HG03460 (cell line): ENCODE results near the gene AMY1C.
"Not testable (repeated sequence)": the region's sequence is repeated elsewhere in the genome, so short reads cannot be mapped to it uniquely, and the experiment has no call there.

Source experiments
- ATAC-seq: cut with Tn5 transposase; IDR thresholded peaks from one replicate; pipeline ENCODE4 v1.9.1; 2021; ENCODE audit not compliant: unreplicated experiment

Gene AMY1C

DNA sequence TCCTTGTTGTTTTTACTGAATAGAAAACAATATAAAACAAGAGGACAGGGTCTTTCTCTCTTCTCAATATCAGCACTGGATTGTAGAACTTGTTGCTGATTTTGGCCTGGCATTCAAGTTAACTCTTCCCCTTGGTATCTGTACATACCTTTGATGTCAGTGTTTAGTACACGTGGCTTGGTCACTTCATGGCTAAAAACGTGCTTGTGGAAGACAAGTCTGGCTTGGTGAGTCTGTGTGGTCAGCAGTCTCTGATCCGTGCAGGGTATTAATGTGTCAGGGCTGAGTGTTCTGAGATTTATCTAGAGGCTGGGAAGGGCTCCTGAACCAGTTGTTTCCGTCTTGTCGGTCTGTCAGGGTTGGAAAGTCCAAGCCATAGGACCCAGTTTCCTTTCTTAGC lies at the start of gene AMY1C:
AMY1C (plus strand) TSS at position 301 of the 400 bp plus-strand sequence. CDS start 572 bp downstream, outside the sequence.
- ATAC-seq: not testable (repeated sequence)

DNA sequence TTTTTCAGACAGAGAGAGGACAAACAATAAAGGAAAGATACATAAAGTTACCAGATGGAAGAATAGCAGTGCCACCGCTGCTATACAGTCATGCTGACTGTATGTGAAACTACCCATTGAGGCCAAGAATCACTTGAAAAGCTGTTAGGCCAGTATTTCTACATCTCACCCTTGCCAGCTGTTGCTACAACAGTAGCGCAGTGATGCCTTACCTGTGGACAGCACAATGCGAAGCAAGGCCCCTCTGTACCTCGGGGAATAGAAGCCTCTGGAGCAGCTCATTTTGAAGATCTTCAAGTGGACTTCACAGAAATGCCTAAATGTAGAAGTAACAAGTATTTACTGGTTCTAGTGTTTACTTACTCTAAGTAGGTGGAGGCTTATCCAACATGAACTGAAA lies 49.0 kb upstream of the AMY1C start:
- not testable (repeated sequence) for ATAC-seq

DNA sequence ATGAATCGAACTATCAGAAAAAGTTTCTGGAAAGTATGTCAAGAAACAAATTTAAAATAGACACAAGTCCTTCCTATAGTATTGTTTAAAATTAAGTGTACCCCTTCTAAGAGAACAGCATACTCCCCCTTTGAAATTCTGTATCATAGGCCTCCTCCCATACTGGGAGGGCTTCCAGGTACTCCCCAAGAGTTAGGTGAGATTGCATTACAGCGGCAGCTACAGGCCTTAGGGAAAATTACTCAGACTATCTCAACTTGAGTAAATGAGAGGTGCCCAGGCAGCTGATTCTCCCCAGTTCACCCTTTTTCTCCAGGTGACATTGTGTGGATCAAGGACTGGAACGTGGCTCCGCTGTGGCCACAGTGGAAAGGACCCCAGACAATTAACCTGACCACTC lies 48.4 kb upstream of the AMY1C start:
- ATAC-seq: not testable (repeated sequence)

DNA sequence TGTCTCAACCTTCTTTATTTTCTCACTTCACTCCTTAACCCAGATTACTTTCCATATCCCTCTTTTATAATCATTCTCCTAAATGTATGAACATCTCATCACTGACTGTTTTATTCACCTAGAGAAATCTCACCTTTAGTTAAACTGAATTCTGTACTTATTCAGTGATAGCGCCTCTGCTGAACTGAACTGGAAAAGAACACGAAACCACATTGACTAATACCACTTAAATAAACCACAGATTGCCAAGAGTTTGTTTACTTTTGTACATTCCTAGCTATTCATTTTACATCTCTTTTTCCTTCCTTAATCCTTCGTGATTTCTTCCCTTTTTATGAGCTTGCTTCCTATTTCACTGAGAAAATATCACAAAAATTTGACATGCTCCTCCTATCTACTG lies 42.0 kb upstream of the AMY1C start:
- not testable (repeated sequence) for ATAC-seq

DNA sequence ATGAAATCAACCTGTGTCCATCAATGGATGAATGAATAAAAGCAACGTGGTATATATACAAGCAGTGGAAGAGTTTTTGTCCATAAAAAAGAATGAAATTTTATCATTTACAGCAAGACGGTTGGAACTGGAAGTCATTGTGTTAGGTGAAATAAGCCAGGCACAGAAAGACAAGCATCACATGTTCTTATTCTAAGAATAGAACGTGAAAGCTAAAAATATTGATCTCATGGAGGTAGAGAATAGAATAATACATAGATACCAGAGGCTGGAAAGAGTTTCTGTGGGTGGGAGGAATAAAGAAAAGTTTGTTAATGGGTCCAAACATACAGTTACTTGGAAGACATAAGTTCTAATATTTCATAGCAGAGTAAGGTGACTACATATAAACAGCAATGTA lies 39.3 kb upstream of the AMY1C start:
- not testable (repeated sequence) for ATAC-seq

DNA sequence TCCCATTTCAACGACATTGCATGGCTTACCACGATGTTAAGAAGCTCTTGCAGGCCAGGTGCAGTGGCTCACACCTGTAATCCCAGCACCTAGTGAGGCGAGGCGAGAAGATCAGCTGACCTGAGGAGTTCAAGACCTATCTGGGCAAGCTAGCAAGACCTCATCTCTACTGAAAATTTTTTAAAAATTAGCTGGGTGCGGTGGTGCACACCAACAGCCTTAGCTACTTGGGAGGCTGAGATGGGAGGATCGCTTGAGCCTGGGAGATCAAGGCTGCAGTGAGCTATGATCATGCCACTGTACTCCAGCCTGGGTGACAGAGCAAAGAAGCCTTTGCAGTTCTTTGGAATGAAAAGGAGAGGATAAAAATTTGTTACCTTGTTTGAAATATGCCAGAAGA lies 32.3 kb upstream of the AMY1C start:
- ATAC-seq: not testable (repeated sequence)

DNA sequence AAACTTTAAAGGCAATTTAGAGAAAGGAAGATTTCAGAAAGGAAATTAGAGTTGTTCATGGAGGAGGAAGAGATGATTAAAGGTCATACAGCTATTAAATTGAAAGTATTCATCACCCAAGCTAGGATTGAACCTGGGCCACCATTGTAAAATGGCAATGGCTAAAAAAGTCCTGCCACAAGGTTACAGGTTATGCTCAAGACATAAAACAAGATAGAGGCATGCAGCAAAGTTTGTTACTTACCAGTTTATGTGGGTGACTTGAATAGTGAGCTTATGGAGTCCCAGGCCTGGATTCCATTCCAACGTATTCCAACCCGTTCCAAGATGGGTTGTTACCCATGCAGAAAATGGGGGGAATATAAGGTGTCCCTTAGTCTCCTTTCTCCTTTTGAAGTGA lies 28.2 kb upstream of the AMY1C start:
- ATAC-seq: not testable (repeated sequence)

DNA sequence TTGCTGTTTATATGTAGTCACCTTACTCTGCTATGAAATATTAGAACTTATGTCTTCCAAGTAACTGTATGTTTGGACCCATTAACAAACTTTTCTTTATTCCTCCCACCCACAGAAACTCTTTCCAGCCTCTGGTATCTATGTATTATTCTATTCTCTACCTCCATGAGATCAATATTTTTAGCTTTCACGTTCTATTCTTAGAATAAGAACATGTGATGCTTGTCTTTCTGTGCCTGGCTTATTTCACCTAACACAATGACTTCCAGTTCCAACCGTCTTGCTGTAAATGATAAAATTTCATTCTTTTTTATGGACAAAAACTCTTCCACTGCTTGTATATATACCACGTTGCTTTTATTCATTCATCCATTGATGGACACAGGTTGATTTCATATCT lies 14.4 kb upstream of the AMY1C start:
- ATAC-seq: not testable (repeated sequence)

DNA sequence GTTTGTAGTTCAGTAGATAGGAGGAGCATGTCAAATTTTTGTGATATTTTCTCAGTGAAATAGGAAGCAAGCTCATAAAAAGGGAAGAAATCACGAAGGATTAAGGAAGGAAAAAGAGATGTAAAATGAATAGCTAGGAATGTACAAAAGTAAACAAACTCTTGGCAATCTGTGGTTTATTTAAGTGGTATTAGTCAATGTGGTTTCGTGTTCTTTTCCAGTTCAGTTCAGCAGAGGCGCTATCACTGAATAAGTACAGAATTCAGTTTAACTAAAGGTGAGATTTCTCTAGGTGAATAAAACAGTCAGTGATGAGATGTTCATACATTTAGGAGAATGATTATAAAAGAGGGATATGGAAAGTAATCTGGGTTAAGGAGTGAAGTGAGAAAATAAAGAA lies 11.7 kb upstream of the AMY1C start:
- ATAC-seq: not testable (repeated sequence)

DNA sequence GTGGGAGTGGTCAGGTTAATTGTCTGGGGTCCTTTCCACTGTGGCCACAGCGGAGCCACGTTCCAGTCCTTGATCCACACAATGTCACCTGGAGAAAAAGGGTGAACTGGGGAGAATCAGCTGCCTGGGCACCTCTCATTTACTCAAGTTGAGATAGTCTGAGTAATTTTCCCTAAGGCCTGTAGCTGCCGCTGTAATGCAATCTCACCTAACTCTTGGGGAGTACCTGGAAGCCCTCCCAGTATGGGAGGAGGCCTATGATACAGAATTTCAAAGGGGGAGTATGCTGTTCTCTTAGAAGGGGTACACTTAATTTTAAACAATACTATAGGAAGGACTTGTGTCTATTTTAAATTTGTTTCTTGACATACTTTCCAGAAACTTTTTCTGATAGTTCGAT lies 5.2 kb upstream of the AMY1C start:
- ATAC-seq: not testable (repeated sequence)

DNA sequence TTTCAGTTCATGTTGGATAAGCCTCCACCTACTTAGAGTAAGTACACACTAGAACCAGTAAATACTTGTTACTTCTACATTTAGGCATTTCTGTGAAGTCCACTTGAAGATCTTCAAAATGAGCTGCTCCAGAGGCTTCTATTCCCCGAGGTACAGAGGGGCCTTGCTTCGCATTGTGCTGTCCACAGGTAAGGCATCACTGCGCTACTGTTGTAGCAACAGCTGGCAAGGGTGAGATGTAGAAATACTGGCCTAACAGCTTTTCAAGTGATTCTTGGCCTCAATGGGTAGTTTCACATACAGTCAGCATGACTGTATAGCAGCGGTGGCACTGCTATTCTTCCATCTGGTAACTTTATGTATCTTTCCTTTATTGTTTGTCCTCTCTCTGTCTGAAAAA lies 4.7 kb upstream of the AMY1C start:
- ATAC-seq: not testable (repeated sequence)

DNA sequence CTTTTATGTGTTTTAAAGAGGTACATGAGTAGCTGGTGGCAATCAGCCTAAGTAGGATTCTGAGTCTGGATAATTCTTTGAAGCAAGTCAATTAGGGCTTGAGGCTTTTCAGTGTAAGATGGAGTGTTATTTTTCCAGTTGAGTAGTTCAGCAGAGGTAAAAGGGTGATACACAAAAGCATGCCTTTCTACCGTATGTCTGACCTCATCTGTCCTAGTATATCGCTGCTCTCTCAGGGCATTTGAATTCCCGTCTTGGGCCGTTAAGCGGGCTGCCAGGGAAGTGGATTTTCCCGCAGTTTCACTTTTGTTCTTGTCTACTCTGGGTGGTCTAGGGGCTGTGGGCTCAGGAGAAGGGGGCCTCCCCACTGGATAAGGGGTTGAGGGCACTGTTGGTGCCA lies 1.4 kb upstream of the AMY1C start:
- ATAC-seq: not testable (repeated sequence)

DNA sequence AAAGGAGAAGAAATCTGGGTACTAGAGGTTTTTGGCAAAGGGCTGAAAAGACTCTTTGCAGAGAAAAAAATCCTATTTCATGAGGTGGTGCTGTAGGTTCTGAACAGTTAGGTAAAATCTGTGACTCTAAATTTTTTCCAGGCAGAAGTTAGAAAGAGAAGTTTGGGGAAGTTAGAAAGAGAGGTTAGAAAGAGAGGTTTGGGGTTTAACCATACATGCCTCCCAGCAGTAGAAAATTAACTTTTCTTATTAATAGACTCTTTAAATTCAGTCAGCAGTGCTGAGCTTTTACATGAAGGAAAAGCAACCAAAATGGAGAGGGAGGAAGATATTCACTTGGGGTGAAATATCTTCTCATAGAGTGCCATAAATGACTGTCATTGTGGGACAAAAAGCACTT lies 12.2 kb downstream of the AMY1C start:
- no peak for ATAC-seq

DNA sequence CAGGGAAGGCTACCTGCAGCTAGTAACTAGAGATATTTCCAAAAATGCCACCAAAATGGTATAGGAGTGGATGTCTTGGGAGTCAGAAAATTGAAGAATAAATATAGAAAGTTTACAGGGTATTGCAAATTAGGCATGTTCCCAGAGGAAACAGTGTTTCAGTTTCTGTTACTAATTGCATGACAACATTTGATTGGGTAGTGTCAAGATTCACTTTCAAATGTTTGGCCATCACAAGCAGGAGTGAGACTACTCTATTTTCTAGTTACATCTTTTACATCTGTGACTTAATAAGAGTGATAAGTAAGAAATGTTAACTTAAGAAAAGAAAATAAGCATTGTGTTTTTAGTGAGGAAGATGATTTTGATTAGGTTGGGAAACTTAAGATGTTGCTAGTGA lies 30.2 kb downstream of the AMY1C start:
- ATAC-seq: no peak

DNA sequence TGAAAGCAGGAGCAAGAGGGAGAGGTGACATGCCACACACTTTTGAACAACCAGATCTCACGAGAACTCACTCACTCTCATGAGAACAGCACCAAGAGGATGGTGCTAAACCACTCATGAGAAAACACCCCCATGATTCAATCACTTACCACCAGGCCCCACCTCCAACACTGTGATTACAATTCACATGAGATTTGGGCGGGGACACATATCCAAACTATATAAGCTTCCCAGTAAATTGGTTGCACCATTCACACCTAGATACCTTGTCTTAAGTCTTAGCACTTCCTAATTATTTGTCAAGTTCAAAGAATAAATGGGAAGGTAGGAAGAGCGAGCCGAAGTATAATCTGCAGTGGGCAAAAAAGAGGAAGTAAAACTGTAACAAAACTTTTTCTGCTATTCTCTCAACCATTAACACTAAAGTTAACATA lies 34.3 kb downstream of the AMY1C start:
- peak; percentile 64 for ATAC-seq

DNA sequence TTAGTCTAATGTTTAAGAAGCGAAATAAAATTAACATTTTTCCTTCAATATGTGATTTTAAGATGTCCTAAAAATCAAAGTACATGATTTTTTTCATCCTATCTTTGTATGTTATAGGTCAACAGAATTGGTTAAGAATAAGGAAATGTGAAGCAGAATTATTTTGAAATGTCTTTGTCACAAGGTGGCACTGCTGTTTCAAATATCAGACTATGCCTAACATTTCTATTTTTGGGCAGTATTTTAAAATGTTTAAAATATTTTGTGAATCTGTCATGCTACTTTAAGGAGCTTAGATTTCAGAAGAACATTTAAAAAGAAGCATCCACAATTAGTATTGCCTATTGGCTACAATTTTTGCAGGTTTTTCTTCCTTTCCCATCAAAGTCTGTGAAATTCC lies 38.7 kb downstream of the AMY1C start:
- no peak for ATAC-seq

DNA sequence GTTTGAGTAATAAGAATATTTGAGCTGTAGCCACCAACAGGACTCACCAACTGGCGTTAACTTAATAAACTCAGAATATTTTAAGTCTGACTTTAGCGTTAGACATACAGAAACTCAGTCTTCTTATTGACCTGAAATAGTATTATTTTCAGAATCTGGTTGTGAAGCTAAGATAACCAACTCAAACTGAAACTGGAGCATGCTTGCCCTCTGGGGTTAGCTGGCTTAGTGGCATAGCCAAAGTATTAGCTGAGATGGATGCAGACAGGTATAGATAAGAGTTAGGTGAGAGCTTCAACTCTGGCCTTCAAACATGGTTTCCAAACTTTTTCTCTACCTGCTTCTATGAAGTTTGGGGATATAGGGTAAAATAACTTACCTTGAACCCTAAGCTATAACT lies 40.5 kb downstream of the AMY1C start:
- ATAC-seq: no peak
